Naive thymus-derived CD8-positive, alpha-beta T cell (primary cell): Measurements from ENCODE around the gene PCNX1. TPM values are rescaled to one million over a fixed set of nuclear protein-coding genes. Genes with fewer than 3 reads are reported as not detected.

Experiments
- ATAC-seq, 2 donors: fragments of 150-1000 bp; cut with Tn5 transposase in 1 of 2; sonication (Bioruptor Pico), chemical (Tn5 transposase) in 1 of 2; 1 replicate in 1 of 2; 2 replicates in 1 of 2; pipeline ENCODE4 v1.10.0; 2021; ENCODE audit warnings: mild to moderate bottlenecking in 2 of 2, moderate library complexity in 2 of 2
- POLR2A ChIA-PET: fragments of 350-600 bp; sonication (Branson Sonifier 250); formaldehyde crosslinking; loops from one replicate; lab custom pipeline; 2021; ENCODE audit warnings: antibody characterized with exemption; lab: Charles Lee
- DNase-seq, 10 donors: peaks; one replicate each; pipeline versions ENCODE4 v3.0.0 to v3.0.0-alpha.2; 2020 to 2022
- H3K27ac Mint-ChIP-seq, 10 donors: one replicate each; pipeline ENCODE4 v1.8.0; 2020 to 2022; ENCODE audit warnings: mild to moderate bottlenecking in 10 of 10, mixed read lengths in 10 of 10, moderate library complexity in 4 of 10, inconsistent platforms in 1 of 10
- H3K27me3 Mint-ChIP-seq, 5 donors: one replicate each; pipeline ENCODE4 v1.8.0; 2021 to 2022; ENCODE audit warnings: mixed read lengths in 5 of 5
- H3K36me3 Mint-ChIP-seq, 3 donors: one replicate each; pipeline ENCODE4 v1.8.0; 2020 to 2022; ENCODE audit warnings: mixed read lengths in 3 of 3, mild to moderate bottlenecking in 2 of 3, inconsistent platforms in 1 of 3
- H3K4me1 Mint-ChIP-seq, 4 donors: one replicate each; pipeline ENCODE4 v1.8.0; 2021 to 2022; ENCODE audit warnings: mixed read lengths in 4 of 4
- H3K4me3 Mint-ChIP-seq, 10 donors: one replicate each; pipeline ENCODE4 v1.8.0; 2020 to 2022; ENCODE audit warnings: mild to moderate bottlenecking in 10 of 10, mixed read lengths in 10 of 10, moderate library complexity in 6 of 10, inconsistent platforms in 1 of 10
- H3K9me3 Mint-ChIP-seq, 9 donors: one replicate each; pipeline ENCODE4 v1.8.0; 2020 to 2022; ENCODE audit warnings: mixed read lengths in 9 of 9, mild to moderate bottlenecking in 3 of 9, inconsistent platforms in 1 of 9, moderate library complexity in 1 of 9
- polyA plus RNA-seq, 3 donors: library from polyadenylated mRNA; unstranded; fragments of 300-500 nt; fragmentation: Illumina TruSeq; gene quantifications; one replicate each; pipeline ENCODE4 v1.2.3, GENCODE V29; 2021
- total RNA-seq, 8 experiments: library from RNA in 2 of 8; stranded (reverse) in 2 of 8; gene quantifications; one replicate each; pipeline ENCODE4 v1.2.3 and lab custom pipeline; 2021 to 2026

The PCNX1 gene
- total and polyA plus RNA-seq, 5 experiments from 2014 or later, result 5.5 to 78.6 (median 8.3) TPM

DNA sequence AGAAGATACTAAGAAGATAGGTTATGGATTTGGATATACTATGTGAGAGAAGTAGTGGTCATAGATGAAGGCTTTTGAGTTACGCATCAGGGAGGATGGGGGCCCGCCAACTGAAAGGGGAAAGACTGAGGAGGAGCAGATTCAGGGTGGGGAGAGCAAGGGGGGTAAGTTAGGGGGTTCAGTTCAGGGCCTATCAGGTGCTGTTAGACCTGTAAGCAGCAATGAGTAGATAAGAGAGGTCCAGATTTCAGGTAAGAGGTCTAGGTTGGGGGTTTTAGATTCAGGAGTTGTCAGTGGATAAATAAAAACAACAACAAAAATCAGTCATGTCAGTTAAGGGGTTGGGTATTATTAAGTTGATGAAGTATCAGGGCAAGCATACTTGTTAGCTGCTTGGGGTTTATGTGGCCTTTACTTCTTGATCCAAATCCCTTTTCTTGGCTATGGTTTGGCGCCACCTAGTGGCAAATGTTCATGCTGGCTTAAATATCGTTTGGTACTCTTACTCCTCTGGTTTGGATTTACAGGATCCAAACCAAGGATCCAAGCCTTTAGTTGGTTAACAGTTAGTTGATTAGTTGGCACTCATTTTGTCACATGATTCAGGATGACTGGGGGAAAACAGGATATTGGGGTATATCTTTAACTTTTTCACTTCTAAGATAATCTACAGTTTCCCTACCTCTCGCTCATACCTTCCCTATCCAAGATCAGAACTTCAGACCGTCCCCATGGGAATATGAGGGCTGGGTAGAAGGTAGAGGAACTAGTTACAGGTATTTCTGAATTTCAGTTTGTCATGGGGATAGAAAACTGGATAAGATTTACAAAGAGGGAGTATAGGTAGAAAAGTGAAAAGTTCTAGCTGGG is 65.1 kb downstream of the PCNX1 start:
- Mint-ChIP-seq H3K4me1 (peaks cover 20 to 57% (median 38%) of the 10 kb centered on the region in 4 donors), H3K9me3 (no peaks in the 10 kb centered on the region), H3K4me3 (no peak overlapping the region), H3K27me3 (no peaks in the 10 kb centered on the region), H3K27ac (peak overlapping the region; percentile 11 to 79 (median 54)), H3K36me3 (peaks cover 0 to 60% (median 21%) of the 10 kb centered on the region in 3 donors)
- DNase-seq, result peak; percentile 64 to 90 (median 78)
- peak; percentile 79 to 86 for ATAC-seq
- POLR2A ChIA-PET, result interaction anchor here (0.6 to 2.4 kb wide), 3 partner anchors 18 to 65 kb away, joined by 3 to 9 read pairs (median 4); partner anchors contain the start of gene PCNX1

DNA sequence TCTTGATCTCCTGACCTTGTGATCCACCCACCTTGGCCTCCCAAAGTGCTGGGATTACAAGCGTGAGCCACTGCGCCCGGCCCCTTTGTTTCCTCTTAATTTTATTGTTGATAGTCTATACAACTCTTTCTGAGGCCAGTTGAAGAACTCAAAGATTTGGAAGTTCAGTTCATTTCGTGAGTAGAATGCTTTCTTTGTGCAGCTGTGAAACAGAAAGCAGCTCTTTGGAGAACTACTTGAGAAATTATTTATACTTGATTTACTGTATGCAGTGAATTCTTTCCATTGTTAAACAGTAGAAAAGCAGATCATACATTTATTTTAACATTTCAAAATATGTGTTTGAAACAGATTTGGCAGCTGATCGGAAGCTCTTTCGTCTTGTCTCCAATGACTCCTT is 69.3 kb downstream of the PCNX1 start:
- no peaks in the 10 kb centered on the region for H3K9me3 Mint-ChIP-seq
- no peak for ATAC-seq

DNA sequence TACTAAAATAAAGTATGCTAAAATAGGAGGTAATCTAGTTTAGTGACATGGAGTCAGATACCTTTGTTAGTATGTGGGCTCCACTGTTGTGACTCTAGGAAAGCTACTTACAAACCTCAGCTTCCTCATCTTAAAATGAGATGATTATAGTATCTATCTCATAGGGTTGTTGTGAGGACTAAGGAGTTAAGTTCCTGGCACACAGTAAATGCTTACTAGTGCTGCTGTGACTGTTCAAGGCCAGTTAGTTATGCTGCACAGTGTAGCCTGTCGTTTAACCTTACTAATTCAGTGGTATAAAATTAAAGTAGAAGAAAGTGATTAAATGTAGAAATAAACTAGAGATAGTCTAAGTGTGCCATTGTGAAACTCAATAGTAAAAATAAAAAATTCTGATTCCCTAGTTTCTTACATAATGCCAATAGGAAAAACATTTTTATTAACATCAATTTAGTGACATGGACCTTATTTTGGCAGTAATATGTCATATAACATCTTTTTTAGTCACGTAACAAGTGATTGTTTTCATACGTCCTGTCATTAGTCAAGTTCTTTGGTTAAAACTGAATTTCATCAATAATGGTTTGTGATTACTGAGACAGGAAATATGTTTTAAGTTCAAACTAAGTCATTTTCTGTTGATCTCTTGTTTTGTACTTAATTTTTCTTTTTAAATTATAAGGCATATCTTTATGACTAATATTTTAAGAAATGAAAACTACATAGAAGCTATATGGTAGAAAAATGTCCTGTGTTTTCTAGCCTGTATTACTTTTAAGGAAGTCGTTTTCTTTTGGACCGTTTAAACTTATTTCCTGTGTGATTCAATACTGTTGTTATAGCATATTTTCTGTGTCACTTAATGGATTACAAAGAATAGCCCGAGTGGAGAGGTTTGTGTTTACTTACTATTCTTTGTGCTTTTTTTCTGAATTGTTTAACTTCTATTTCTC is 74.0 kb downstream of the PCNX1 start:
- ATAC-seq, result peak; percentile 68 to 74
- peaks cover 19 to 66% (median 54%) of the 10 kb centered on the region in 4 donors for H3K4me1 Mint-ChIP-seq
- POLR2A ChIA-PET, result interaction anchor here (0.6 to 1.3 kb wide), 3 partner anchors 27 to 92 kb away, joined by 3 to 5 read pairs (median 3); no protein-coding TSS in a partner anchor
- H3K36me3 Mint-ChIP-seq, result peaks cover 0 to 30% (median 26%) of the 10 kb centered on the region in 3 donors
- H3K27ac Mint-ChIP-seq, result peak overlapping the region; percentile 56 to 88 (median 82)
- no peaks in the 10 kb centered on the region for H3K9me3 Mint-ChIP-seq
- H3K27me3 Mint-ChIP-seq, result no peaks in the 10 kb centered on the region
- peak in 1 of 10 donors; percentile 21 for DNase-seq
- H3K4me3 Mint-ChIP-seq, result peak overlapping the region; percentile 48 to 71 (median 62)

More for the DNA sequence above, 69.3 kb downstream of the PCNX1 start:
- H3K4me1 Mint-ChIP-seq, result peaks cover 26 to 68% (median 56%) of the 10 kb centered on the region in 4 donors
- no peak overlapping the region for H3K4me3 Mint-ChIP-seq
- POLR2A ChIA-PET, result interaction anchor here (1.2 kb wide), 1 partner anchor 69 kb away, joined by 3 read pairs; the partner anchor contains the start of gene PCNX1
- peaks cover 0 to 49% (median 22%) of the 10 kb centered on the region in 3 donors for H3K36me3 Mint-ChIP-seq
- peak overlapping the region in 9 of 10 donors; percentile 10 to 85 (median 66) for H3K27ac Mint-ChIP-seq
- no peak for DNase-seq
- H3K27me3 Mint-ChIP-seq, result no peaks in the 10 kb centered on the region

DNA sequence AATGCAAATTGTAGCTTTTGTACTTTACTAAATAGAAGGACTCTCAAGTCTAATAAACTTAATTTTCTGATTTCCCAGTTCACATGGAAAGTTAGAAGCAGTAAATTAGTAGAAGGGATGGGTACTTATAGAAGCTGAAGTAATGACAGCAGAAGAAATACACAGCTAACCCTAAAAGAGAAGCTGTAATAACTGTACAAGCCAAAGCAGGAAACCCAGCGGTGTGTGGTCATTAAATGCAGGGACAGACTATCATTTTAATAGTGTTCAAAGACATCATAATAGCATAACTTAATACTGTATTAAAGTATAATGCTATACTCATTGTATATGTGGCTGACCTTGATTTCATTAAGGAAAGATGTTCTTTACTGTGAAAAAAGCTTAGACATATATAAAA is 74.9 kb downstream of the PCNX1 start:
- POLR2A ChIA-PET, result interaction anchor here (0.6 to 1.9 kb wide), 2 partner anchors 41 to 75 kb away, joined by 3 to 5 read pairs; partner anchors contain the start of gene PCNX1
- Mint-ChIP-seq H3K9me3 (no peaks in the 10 kb centered on the region), H3K4me1 (peaks cover 18 to 73% (median 53%) of the 10 kb centered on the region in 4 donors), H3K27me3 (no peaks in the 10 kb centered on the region), H3K4me3 (peak overlapping the region in 8 of 10 donors; percentile 8 to 68 (median 56)), H3K27ac (peak overlapping the region in 9 of 10 donors; percentile 37 to 88 (median 71)), H3K36me3 (peaks cover 0 to 23% (median 17%) of the 10 kb centered on the region in 3 donors)
- ATAC-seq (no peak), DNase-seq (no peak)

GRCh38 chr14:70987041-70987440 is 79.8 kb downstream of the PCNX1 start:
- POLR2A ChIA-PET, result interaction anchor here (2.2 kb wide), 1 partner anchor 11 kb away, joined by 10 read pairs; no protein-coding TSS in a partner anchor
- DNase-seq, result no peak
- Mint-ChIP-seq H3K4me3 (peak overlapping the region in 5 of 10 donors; percentile 10 to 55 (median 22)), H3K9me3 (no peaks in the 10 kb centered on the region), H3K27me3 (no peaks in the 10 kb centered on the region), H3K36me3 (peaks cover 0 to 22% (median 10%) of the 10 kb centered on the region in 3 donors), H3K4me1 (peaks cover 15 to 58% (median 38%) of the 10 kb centered on the region in 4 donors), H3K27ac (peak overlapping the region in 3 of 10 donors; percentile 44 to 66 (median 52))
- ATAC-seq, result no peak

DNA sequence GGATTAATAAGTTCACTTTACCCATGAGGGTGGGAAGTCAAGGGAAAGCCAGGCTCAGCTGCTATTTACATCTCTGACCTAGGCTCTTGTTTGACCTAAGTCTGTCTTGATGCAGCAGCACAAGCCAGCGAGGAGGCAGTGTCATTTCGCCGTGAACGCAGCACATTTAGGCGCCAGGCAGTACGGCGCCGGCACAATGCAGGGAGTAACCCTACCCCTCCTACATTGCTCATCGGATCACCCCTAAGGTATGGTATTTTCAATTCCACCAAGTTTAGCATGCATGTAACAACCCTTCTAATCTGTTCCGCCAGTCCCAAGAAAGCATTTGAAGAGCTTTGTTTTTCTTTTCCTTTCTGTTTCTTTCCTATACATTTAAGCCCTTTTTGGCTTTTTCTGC is 81.2 kb downstream of the PCNX1 start:
- H3K4me1 Mint-ChIP-seq, result peaks cover 10 to 49% (median 29%) of the 10 kb centered on the region in 4 donors

DNA sequence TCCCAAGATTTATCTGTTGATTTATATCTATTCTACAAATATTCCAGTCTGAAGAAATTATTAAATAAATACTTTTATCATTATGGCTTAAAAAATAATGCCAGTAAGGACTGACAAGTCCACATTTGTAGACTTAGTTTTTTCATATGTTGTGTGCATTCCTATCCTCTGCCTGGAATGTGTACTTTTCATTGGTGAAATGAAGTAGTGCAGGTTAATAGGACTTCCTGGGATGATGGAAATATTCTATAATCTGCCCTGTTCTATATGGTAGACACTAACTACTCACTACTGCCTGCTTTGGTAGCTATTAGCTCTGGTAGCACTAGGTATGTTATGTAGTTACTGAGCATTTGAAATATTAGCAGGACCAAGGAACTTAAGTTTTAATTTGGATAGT is 86.7 kb downstream of the PCNX1 start:
- no peak overlapping the region for H3K4me3 Mint-ChIP-seq
- peaks cover 8 to 54% (median 36%) of the 10 kb centered on the region in 4 donors for H3K4me1 Mint-ChIP-seq
- no peaks in the 10 kb centered on the region for H3K27me3 Mint-ChIP-seq
- ATAC-seq (no peak), DNase-seq (no peak)
- peaks cover 7 to 35% (median 27%) of the 10 kb centered on the region in 3 donors for H3K36me3 Mint-ChIP-seq
- POLR2A ChIA-PET, result no interaction called here
- H3K9me3 Mint-ChIP-seq, result peaks cover 0 to 3% (median 0%) of the 10 kb centered on the region in 9 donors
- H3K27ac Mint-ChIP-seq, result no peak overlapping the region

More for the DNA sequence above, 81.2 kb downstream of the PCNX1 start:
- no peaks in the 10 kb centered on the region for H3K27me3 Mint-ChIP-seq
- peak overlapping the region; percentile 53 to 76 (median 70) for H3K4me3 Mint-ChIP-seq
- H3K36me3 Mint-ChIP-seq, result peaks cover 0 to 28% (median 15%) of the 10 kb centered on the region in 3 donors
- POLR2A ChIA-PET, result interaction anchor here (2.2 kb wide), 1 partner anchor 10 kb away, joined by 10 read pairs; no protein-coding TSS in a partner anchor
- H3K9me3 Mint-ChIP-seq, result no peaks in the 10 kb centered on the region
- ATAC-seq, result peak; percentile 49 to 70
- no peak for DNase-seq
- H3K27ac Mint-ChIP-seq, result peak overlapping the region in 9 of 10 donors; percentile 31 to 90 (median 54)

GRCh38 chr14:70995211-70995610 is 88.0 kb downstream of the PCNX1 start:
- H3K27ac Mint-ChIP-seq, result peak overlapping the region in 8 of 10 donors; percentile 18 to 86 (median 66)
- DNase-seq, result no peak
- H3K36me3 Mint-ChIP-seq, result peaks cover 7 to 31% (median 27%) of the 10 kb centered on the region in 3 donors
- POLR2A ChIA-PET, result no interaction called here
- no peaks in the 10 kb centered on the region for H3K27me3 Mint-ChIP-seq
- peaks cover 0 to 3% (median 0%) of the 10 kb centered on the region in 9 donors for H3K9me3 Mint-ChIP-seq
- H3K4me3 Mint-ChIP-seq, result peak overlapping the region in 7 of 10 donors; percentile 19 to 59 (median 46)
- H3K4me1 Mint-ChIP-seq, result peaks cover 10 to 60% (median 45%) of the 10 kb centered on the region in 4 donors
- no peak for ATAC-seq

- no peak for ATAC-seq
- H3K27ac Mint-ChIP-seq, result peak overlapping the region in 8 of 10 donors; percentile 11 to 86 (median 63)
- H3K36me3 Mint-ChIP-seq, result peaks cover 7 to 29% (median 26%) of the 10 kb centered on the region in 3 donors
- peaks cover 9 to 62% (median 47%) of the 10 kb centered on the region in 4 donors for H3K4me1 Mint-ChIP-seq
- H3K4me3 Mint-ChIP-seq, result peak overlapping the region in 8 of 10 donors; percentile 6 to 72 (median 48)
- H3K27me3 Mint-ChIP-seq, result no peaks in the 10 kb centered on the region
- peaks cover 0 to 3% (median 0%) of the 10 kb centered on the region in 9 donors for H3K9me3 Mint-ChIP-seq
- POLR2A ChIA-PET, result no interaction called here
- DNase-seq, result no peak
Measured at GRCh38 chr14:70995671-70996070, 88.4 kb downstream of the PCNX1 start.

DNA sequence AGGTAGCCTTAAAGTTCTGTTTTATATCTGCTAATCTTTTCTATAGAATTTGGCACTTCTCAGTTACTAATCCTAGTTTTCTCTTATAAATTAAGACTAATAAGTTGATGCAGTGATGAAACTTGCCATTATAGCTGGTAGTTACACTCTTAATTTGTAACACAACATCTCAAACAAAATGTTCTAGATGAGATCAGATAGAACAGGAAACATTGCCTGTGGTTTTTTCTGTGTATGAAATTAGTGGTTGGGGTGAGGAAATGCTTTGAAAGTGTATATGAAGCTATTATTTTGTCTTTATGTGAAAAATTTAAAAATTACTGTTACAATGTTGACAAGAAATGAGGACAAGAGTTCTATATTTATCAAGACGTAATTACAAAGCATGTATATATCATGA is 91.9 kb downstream of the PCNX1 start:
- Mint-ChIP-seq H3K9me3 (peaks cover 0 to 3% (median 0%) of the 10 kb centered on the region in 9 donors), H3K36me3 (peaks cover 12 to 41% (median 32%) of the 10 kb centered on the region in 3 donors), H3K4me1 (peaks cover 22 to 84% (median 71%) of the 10 kb centered on the region in 4 donors), H3K27ac (peak overlapping the region; percentile 57 to 97 (median 86)), H3K27me3 (no peaks in the 10 kb centered on the region), H3K4me3 (peak overlapping the region; percentile 49 to 82 (median 73))
- POLR2A ChIA-PET, result interaction anchor here (0.6 to 2.5 kb wide), 4 partner anchors 11 to 189 kb away, joined by 3 to 10 read pairs (median 4); partner anchors contain the start of gene MAP3K9
- ATAC-seq (peak; percentile 89 to 94), DNase-seq (peak in 3 of 10 donors; percentile 44 to 65 (median 64))

GRCh38 chr14:71000091-71000490 is 92.8 kb downstream of the PCNX1 start:
- POLR2A ChIA-PET, result no interaction called here
- Mint-ChIP-seq H3K4me3 (peak overlapping the region in 9 of 10 donors; percentile 39 to 82 (median 75)), H3K36me3 (peaks cover 12 to 46% (median 39%) of the 10 kb centered on the region in 3 donors), H3K4me1 (peaks cover 25 to 92% (median 78%) of the 10 kb centered on the region in 4 donors), H3K27ac (peak overlapping the region; percentile 29 to 97 (median 86)), H3K27me3 (no peaks in the 10 kb centered on the region), H3K9me3 (peaks cover 0 to 3% (median 0%) of the 10 kb centered on the region in 9 donors)
- no peak for DNase-seq
- ATAC-seq, result no peak
